ENCODE results near the gene KSR2.
A peak's percentile ranks its signal among the peaks of the same experiment; 100 is the strongest.

The KSR2 gene

DNA sequence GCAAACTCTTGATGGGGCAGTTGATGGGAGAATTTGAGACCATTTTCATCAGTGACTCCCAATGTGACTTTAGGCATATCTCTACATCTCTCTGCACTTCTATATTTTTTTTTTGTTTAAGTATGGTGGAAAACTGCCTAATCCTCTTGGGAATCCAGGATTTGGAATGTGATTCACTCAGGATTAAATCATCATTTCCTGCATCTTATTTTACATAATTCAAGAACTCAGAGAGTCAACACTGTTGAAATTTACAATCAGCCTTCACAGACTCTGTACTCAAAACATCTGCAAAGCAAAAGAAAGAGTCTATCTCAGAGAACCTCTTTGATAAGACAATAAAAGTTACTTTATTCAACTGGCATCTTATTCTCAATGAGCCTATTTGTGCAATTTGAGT lies 346.7 kb downstream of the KSR2 start:
- no peak for DNase-seq (ENCODE audit: low read depth)

DNA sequence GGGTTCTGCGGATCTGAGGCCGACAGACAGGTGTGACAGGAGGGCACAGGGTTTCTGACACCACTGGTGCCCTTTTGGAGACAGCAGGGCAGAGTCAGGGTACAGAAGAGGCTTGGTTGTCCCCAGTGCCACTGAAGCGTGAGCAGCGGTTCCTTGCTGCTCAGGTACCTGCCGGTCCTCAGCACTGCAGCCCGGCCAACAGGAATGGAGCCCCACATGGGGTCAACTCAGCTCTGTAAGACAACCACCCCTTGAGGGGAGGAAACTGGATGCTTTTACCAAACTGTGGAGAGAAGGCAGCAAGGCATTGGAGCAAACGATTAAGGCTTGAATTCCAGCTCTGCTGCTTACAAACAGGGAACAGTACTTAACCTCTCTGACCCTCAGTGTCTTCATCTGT lies 361.0 kb downstream of the KSR2 start:
- no peak for DNase-seq (ENCODE audit: low read depth)

DNA sequence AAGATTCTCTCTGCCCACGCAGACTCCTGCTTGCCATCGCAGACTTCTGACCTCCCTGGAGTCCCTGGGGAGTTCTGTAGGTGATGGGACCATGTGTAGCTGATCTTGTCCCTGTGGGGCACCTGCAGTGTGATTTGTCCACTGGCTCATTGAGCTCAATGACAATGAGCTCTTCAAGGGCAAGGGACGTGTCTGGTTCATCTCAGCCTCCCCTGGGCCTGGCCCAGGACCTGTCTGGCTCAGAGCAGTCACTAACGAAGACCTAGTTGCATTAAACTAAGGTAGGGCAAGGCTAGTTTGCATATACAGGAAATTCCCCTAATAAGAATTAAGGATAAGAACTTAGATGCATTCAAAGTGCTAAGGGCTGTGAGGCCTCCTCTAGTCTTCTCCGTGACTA lies 361.8 kb downstream of the KSR2 start:
- no peak for DNase-seq (ENCODE audit: low read depth)

DNA sequence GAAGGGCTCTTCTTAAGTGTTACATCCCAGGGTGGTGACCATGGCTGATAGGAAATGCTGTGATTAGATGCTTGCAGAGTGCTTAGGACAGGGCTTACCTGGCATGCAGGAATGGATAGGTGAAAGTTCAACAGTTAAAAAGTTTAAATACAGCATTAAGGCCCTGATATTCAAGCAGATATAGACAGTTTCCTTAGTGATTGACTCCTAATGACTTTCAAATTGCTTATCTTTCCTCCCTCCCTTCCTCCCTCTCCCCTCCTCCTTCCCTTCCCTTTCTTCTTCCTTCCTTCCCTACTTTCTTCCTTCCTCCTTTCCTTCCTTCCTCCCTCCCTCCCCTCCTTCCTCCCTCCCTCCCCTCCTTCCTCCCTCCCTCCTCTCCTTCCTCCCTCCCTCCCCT lies 362.8 kb downstream of the KSR2 start:
- DNase-seq (ENCODE audit: low read depth) = no peak

DNA sequence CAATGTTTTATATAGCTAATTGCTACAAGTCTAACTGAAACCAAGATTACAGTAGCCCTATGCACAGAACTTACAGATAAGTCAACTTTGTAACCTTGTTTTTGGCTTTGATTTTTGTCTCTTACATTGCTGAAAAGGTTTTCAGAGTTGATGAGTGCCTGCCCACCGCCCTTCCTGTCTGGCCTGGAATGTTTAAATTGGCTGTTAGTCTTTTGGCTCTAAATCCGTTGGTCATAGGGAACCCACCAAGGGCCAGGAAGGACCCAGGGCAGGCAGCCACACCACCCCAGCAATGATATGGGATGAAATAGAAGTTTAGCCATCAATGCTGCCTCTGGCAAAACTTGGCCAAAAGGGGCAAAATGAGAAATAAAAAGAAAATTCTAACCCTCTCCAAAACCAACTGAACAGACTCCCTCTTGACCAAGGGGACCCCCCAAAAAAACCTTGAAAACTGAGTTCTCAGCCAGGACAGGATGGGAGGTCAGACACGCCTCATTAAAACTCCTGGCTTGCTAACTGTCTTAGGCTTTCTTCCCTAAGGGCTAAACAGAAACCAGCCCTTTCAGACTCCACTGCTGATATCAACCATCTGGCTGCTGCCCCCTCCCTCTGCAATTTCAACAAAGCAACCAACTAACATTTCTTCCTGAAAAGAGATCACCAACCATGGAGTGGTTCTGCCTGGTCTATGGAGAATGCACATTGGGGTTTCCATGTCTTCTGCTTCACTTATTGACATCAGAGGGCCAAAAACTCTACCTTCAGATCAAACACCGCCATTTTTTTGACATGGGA lies 365.3 kb downstream of the KSR2 start:
- no peak for DNase-seq (ENCODE audit: low read depth)

DNA sequence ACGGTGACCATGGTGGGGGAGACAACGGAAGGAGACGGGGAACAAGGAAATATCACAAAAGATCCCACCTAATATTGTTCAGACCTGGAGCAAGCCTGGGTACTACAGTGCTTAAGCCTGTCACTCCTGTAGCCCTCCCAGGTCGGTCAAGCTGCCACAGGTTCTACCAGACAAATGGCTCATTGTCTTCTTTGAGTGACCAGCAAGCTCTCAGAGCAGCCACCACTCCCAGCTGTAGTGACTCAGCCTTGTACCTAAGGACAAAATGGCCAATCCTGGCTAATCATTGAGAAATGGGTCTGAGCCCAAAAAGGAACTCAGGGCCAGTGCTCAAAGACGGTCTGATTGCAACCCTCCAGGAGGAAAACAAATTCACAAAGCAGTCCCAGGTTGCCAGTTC lies 368.9 kb downstream of the KSR2 start:
- DNase-seq (ENCODE audit: low read depth) = no peak

DNA sequence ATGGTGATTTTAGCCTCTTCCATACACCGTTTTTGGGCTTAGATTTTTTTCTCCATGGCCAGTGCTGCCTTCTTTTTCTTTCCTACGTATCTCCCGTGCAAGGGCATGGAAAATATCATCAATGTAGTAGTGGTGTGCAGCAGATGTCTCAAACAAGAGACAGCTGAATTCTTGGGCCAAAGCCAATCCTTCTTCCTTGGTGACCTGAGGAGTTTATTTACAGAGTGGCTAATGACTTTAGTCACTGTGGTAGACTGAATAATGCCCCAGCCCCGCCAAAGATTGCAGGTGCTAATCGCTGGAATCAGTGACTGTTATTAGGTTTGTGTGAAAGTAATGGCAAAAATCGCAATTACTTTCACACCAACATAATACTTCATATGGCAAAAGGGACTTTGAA lies 371.8 kb downstream of the KSR2 start:
- DNase-seq (ENCODE audit: low read depth) = no peak

DNA sequence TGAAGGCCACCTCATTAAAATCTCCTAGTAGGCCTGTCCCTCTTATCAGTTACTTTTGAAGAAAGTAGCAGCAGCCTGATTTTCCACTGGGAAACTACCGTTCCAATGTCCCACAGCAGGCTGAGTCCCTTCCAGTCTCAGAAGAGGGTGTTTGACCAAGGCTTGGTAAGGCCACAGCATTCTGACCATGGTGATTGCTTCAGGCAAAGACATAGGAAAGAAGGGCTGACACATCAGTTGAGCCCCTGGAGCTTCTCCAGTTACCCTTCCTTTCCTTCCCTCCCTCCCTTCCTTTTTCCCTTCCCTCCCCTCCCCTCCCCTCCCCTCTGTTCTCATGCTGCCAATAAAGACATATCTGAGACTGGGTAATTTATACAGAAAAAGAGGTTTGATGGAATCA lies 373.0 kb downstream of the KSR2 start:
- no peak for DNase-seq (ENCODE audit: low read depth)

DNA sequence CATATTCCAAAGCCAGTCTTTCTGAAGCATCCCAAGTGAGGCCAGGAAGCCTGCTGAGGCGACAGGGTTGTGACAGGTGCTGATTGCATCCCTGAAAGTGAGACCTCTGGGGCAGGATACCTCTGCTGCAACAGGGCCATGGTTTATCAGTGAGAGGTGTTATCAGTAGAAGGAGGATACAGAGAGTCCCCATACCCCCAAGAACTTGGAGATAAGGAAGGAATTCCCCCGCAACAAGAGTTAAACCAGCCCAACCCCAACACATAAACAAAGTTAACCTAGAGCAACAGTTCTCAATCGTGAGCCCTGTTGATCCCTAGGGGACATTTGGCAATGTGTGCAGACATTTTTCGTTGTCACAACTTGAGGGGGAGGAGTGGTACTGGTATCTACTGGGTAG lies 374.3 kb downstream of the KSR2 start:
- DNase-seq (ENCODE audit: low read depth) = no peak

DNA sequence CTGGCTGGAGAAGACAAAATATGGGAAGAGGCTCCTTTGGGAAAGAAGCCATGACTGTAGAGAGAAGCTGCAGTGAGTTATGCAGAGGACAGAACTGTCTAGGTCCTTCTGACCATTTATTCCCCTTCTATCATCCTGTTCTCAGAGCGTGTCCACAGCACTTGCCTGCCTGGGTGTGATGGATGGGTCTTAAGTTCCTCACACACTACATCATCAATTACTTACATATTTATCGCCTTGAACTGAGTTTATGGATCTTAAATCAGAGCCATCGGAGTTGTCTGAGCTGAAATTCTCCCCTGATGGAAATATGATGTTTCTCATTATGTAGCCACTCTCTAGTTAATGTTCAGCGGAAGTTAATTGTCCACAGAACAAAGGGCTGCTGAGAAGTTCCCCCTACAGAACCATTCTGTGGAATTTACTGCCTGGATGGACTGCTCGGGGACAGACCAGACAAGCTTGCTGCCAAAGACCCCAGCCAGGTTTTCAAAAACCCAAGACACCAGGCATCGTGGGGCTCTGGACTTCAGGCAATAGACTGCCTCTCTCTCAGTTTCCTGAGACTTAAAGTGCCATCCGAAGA lies 374.9 kb downstream of the KSR2 start:
- no peak for DNase-seq (ENCODE audit: low read depth)

DNA sequence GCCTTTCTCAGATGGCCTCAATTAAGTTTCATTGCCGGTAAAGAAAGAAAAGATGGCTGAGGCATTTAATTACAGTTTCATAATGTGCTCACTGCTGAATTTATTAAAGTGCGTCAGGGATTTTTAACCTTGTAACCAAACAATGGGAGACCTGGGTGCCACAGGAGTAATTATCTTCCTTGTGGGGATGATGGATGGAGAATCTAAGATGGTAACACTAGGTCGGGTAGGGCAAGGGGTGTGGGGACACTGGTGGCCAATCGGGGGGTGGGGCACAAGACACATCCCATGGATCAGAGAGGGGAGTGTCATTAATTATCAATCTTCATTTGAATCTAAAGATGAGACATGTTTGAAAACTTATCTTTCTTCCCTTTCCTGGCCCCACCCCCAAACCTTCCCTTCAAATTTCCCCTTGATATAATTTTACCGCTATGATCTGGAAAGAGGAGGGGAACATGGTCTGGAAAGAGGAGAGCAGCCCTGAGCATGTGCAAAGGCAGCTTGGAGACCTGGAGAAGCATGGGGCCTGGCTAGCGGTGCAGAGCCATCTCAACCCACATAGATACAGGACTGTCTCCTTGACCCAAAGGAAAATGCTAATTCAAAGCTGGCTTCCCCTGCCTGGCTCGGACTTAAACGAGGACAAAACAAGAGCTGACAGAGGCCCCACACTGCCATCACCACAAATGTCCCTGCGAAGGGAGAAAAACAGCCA lies 376.0 kb downstream of the KSR2 start:
- DNase-seq (ENCODE audit: low read depth) = no peak

DNA sequence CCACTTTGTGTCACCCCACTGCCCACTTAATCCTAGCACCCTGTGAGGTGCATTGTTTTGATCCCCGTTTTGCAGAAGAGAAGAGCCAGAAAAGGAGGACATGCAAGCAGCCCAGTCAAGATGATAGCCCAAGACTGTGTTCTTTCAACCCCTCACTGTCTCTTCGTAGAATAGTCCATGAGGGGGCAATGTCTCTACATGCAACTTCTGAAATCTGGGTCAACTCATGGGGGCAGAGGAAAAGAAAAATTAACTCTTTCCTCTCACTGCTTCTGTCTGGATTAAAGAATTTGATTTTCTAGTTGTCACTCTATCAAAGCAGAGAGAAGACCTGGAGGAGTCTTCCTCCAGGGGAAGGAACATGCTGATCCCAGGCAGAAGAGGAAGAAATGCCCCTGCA lies 377.8 kb downstream of the KSR2 start:
- no peak for DNase-seq (ENCODE audit: low read depth)

DNA sequence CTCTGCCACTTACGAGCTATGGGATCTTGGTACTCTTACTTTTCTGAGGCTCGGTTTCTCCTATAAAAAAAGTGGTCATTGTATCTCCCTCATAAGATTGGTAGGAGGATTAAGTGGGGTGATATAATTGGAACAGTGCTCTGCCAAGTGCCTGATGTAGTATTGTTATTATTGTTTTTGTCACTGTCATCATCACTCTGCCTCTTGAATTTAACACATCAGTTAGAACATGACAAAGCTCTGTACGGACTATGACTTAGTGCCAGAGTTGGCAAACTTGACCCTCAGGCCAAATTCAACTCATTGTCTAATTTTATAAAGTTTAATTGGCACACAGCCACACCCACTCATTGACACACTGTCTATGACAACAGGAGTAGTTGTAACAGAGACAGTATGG lies 378.4 kb downstream of the KSR2 start:
- no peak for DNase-seq (ENCODE audit: low read depth)

DNA sequence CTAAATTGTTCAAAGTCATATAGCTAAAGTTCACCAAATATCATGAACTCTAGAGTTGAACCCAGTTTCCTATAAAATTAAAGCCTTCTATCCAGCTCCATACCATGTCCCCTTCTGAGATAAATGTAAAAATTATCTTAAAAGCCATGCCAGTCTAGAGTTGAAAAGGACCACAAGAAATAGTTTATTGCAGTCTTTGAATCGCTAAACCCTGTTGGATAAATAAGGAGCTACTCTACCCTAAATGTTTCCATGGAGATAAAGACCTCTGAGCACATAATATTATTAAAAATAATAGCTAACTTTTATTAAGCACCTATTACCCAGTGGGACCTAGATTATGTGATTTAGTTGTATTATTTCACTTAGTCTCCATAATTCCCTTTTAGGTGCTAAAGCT lies 379.8 kb downstream of the KSR2 start:
- DNase-seq (ENCODE audit: low read depth) = no peak

DNA sequence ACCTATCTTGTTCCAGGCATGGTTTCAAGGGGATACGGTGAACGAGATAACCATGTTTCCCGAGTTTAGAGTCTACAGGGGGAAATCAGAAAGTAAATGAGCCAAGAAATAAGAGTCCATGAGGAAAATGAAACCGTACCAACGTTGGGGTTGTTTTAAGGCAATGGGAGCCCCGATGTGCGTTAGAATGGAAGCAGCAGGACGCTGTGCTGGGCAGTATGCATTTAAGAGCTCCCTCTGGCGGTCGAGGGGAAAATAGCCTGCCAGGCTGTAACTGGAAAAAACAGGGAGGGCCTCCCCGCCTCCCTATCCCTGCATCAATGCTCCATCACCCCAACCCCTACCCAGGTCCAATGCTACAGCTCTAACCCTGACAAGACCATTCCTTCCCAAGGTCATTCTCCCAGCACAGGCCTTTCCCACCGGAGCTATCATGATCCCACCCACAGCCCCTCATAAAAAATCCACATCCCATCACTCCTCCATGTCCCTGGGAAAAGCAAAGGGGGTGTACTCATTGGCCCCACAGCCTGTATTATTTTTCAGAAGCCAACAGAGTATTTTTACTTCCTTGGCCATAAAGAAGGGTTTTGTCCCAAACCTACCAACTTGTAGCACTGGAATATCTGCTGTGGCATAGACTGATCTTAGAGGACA lies 381.0 kb downstream of the KSR2 start:
- peak; percentile 5 for DNase-seq (ENCODE audit: low read depth)

DNA sequence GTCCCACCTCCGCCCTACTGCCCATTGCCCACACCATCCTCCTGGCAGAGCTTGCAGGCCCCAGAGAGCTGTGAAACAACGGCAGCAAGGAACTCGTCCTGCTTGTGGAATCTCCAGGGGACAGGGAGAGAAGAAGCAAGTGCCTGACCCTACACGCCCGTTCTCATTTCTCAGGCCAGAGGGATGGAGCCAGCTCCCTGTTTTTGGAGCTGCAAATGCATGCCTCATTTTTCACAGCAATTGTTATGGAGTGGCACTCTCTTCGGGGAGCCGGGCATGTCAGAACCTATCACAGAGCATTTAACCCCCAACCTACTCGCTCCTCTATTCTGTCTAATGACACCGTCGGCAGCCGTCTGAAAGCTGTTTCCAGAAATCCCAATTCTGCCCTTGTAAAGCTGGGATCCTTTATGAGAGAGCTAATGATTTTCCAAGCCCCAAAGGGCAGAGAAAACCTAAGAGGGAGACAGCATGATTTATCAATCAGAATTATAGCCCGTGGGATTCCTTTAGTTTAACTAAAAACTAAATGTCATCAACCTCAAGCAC lies 385.0 kb downstream of the KSR2 start:
- DNase-seq (ENCODE audit: low read depth) = no peak

DNA sequence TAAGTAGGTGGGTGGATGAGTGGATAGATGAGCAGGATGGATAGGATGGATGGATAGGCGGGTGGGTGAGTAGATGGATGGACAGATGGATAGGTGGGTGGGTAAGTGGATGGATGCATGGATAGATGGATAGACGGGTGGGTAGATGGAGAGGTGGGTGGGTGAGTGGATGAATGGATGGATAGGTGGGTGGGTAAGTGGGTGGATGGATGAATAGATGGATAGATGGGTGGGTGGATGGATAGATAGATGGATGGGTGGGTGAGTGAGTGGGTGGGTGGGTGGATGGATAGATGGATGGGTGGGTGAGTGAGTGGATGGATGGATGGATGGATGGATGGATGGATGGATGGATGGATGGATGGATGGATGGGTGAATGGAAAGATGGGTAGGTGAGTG lies 385.7 kb downstream of the KSR2 start:
- DNase-seq (ENCODE audit: low read depth) = no peak

DNA sequence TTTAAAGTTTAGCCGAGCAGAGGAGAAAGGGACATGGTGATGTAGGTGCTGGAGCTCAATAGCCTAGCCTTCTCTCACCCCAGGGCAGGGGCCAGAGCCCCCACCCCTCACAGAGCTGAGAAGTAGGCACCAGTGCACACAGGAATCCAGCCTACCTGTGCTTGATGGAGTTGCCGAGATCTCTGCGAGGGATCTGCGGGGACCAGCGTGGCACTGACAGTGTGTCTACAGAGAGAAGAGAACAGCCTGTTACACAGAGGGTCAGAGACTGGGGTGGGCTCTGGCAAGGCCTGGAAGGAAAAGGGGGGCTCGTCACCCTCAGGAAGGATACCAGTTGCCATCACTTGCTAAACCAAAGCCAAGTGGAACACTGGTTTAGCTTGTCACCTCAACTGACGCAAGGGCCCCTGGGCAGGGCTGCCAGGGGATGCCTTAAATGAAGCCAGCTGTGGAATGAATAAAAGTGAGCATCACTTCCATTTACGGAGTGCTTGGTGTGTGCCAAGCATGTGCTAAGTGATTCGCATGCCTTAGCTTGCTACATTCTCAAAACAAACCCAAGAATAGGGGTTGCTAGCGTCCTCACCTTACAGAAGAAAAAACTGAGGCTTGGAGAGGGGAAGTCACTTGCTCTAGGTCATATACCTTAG lies 386.5 kb downstream of the KSR2 start:
- DNase-seq (ENCODE audit: low read depth) = no peak

DNA sequence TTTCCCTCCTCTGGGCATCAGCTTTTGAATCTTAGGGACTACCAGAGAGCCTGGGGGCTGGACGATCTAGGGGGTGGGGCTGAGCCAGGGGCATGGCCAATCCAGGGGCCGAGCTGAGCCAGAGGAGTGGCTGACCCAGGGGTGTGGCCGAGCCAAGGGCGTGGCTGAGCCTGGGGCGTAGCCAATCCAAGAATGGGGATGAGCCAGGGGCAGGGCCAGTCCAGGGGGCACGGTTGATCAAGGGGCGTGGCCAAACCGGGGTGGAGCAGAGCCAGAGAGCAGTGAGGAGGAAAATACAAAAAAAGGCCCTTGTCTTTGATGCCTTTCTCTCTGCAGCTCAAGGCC lies 388.1 kb downstream of the KSR2 start:
- no peak for DNase-seq (ENCODE audit: low read depth)

DNA sequence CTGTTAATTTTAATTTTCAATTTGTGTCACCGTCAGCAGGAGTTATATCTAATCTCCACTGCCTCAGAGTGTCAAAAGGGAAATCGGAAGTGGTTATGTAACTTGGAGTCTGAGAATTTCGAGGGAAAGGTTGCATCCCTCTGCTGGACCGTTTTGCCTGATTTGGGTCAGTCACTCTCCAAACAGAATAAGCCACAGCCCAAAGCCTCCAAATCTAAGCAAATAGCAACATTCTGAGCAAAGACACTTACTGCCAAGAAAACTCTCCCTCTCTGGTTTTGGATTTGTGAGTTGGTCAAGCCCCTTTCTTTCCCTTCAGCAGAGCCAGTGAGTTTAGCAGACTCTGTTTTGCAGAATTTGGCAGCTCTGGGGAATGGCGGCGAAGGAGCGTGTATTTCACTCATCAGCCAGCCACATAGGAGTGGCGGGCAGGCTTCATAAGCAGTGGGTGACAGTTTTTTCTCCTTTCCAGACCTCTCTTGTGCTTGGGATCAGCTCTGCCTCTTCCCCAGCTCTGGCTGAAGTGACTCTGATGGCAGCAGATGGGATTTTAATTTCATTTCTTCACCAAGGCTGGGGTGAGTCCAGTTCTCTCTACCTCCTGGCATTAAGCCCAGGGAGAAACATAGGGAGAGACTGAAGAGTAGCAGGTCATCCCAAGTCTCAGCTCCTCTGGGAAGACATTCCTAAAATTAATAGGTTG lies 388.6 kb downstream of the KSR2 start:
- no peak for DNase-seq (ENCODE audit: low read depth)

DNA sequence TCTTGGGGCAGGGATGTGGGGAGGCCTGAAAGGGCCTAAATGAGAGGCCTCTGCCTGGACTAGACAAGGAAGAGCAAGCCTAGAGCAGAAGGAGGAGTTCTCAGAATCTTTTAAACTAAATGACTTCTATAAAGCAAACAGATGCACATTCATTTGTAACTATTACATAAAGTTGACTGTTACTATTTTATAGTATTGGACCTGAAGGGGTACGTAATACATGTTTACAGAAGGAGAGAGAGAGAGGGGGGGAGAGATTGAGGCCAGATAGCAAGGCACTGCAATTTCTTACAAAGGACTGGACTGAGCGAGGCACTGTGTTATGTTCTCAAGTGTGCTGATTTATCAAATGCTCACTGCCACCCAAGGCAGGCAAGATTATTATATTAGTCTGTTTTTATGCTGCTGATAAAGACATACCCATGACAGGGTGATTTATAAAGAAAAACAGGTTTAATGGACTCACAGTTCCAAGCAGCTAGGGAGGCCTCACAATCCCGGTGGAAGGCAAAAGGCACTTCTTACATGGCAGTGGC lies 391.6 kb downstream of the KSR2 start:
- DNase-seq (ENCODE audit: low read depth) = no peak
